NCI-H187 treated with DMSO at 0.1 percent for 48 hours (cell line): ENCODE data around the gene PODXL.

ENCODE experiments used
- DNase-seq: peaks from one replicate; lab custom pipeline; 2025; lab: John Stamatoyannopoulos, UW

Gene PODXL

DNA sequence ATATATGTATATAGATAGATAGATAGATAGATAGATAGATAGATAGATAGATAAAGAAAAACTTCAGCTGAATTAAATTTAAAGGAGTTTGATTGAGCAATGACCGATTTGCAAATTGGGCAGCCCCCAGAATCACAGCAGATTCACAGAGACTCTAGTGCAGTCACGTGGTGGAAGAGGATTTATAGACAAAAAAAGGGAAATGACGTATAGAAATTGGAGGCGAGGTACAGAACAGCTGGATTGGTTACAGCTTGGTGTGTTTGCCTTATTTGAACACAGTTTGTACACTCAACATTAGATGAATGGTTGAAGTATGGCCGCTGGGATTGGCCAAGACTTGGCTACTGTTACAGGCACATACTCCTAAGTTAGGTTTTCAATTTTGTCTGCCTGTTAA, 8.2 kb upstream of the PODXL start:
- DNase-seq = no peak

DNA sequence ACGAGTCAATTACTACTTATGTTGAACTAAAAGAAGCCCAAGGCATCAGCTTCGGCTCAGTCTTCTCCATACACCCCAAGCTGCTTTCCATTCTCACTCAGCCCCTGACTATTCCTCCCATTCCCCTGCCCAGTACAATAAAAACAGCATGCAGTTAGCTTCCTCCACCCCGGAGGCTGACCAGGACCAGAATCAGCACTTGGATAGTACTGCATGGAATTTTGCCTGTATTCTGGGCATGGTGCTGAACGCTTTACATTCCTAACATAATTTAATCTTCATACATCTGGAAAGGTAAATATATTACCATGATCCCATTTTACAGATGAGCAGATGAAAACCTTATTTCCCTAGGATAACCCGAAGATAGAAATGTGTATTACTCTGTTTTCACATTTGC, 7.5 kb upstream of the PODXL start:
- no peak for DNase-seq

DNA sequence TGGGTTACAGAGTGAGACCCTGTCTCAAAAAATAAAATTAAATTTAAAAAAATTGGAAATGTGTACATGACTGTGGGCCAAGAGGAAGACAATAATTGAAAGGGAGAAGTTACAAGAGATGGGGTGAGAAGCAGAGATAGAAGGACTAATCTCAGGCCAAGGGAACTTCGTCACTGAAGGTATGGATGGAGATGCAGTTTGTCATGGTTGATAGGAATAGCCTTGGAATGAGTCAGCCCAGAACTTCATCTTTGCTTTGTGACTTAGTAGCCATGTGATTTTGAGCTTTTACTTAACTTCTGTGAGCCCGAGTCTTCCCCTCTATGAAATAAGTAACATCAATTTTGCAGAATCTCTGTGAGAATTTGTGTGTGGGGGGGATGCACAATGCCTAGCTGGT, 6.5 kb upstream of the PODXL start:
- no peak for DNase-seq

DNA sequence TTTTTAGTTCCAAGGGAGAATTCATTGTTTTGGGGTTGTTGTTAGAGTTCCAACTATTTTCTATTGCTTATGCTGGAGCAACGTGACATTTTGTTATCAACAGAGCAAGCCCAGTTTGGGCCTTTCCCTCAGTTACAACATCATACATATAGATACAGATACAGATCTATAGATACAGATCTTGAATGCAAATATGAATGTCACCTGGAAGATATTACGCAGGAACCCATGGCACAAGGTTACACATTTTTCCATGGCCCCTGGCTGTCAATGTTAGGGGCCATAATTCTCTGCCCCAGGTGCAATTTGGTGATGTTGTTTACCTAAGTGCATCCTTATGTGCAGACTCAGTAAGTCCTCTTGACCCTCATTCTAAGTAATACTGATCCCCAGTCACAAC, 3.6 kb upstream of the PODXL start:
- DNase-seq = no peak

DNA sequence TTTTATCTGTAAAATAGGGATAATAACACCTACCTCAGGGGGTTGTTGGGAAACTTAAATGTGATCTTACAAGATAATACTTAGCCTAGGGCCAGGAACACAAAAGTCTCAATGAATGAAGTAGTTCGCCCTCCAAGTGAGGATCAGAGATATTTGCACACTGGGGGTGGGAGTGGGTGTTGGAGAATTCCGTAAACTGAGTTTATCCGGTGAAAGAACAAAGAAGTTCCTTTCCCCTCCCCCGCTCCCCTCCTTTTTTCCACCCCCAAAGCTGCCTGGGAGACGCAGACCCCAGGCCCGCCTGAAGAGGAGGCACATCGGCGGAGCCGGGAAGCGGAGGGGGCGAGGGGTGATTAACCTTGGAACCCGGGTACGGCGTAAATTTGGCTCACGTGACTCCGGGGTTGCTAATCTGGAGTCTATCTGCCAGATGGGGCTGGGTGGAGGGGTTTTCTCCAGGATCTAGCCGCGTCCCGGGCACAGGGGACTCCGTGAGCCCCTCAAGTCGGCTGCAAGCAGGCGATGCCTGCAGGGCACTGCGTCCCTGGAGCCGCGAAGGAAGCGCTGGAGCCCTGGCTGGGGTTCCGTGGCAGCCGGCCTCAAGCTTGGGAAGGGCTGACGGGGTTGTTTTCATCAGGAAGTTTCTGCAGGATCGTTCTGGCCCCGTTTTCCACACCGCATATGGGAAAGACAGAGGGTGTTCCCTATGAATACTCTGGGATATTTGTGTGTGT, 1.4 kb upstream of the PODXL start:
- DNase-seq = no peak

DNA sequence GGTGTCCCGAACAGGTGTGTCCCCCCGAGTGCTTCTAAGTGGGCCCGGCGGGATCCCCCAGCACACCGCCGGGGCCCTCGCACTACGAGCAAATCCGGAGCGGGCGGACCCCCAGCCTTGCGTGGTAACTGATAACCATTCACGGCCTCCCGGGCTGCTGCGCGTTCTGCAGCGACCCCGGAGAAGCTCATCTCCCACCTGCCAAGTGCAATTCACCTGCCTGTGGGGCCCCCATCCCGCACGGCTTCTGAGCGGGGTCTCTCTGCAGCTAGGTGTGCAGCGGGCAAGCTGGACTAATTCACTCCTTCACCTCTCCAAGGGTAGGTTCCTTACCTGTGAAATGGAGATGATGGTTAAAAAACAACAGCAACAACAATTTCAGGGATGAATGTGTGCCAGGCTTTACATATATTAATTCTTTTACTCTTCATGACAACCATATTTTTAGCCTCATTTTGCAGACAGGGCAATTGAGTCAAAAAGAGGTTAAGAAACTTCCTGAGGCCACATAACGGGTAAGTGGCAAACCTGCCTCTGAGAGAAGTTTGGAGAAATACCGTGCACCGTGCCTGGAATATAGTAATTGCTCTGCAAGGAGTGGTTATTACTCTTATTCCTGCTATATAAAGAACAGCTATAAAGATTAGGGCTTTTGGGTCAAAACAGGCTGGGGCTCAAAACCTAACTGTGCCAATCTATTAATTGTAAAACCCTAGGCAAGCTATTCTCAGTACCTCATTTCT, 652 bp upstream of the PODXL start:
- DNase-seq = no peak

DNA sequence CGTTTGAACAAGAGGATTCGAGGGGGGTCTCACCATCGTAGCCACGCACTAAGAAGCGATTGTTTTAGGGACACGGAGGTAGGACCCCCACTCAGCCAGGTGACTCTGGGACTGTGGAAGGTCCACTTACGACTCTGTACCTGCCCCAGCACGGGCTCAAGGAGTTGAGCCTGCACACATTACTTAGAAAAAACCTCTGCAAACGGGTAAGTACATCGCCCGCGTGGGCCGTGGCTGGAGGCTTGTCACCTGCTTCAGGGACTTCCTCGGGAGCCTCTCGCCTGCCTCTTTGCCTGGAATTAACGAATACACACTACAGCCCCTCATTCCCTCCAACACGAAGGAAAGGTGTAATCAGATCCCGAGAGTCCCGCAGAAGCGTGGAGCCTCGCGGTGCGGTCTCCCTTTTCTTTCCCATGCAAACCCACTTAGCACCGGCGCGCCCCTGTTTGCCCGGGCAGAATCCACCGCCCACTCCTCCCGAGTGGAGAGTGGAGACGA, 826 bp downstream of the PODXL start:
- DNase-seq = no peak

DNA sequence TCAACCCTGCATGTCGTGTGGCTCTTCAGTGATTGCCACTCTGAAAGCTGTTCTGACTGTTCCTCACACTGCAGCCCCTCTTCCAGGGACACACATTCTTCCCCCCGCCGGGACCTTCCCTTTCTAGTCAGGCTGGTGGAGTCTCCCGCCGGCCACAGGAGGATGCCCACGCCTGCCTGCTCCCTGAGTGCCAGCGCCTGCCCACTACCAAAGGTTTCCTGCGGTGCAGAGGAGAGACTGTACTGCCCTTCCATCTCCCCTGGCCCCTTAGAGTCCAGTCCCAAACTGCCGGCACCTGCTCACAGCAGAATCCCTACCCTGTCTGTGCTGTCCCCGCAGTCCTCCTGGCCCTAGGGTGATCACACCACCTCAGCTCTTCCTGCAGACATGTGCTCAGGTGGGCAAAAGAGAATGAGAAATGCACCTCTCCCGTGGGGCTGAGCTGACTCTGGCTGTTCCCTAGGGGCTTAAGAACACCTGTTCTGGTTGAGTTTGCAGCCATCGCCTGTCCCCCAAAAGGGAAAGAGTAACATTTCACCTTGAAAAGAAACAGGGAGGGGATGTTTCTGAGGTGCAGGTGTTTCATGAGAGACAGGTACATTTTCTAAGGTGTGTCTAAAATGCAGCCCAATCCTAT, 1.4 kb downstream of the PODXL start:
- DNase-seq = no peak

DNA sequence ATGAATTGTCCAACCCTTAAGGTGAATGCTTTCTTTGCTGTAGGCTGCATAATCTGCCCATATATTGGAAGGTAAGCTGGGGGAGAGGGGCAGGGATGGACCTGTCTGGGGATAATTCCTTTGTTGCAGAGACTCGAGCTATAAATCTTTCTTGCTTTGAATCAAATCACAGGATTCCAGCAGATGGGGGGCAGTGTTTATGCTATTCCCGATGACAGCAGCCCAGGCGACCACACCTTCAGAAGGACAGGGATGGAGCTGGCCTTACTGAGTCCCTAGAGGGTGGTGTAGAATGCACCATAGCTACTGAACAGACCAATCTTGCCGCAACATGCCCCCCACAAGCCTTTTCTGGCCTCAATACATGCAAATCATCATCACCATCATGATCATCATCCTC, 2.5 kb downstream of the PODXL start:
- DNase-seq = no peak

DNA sequence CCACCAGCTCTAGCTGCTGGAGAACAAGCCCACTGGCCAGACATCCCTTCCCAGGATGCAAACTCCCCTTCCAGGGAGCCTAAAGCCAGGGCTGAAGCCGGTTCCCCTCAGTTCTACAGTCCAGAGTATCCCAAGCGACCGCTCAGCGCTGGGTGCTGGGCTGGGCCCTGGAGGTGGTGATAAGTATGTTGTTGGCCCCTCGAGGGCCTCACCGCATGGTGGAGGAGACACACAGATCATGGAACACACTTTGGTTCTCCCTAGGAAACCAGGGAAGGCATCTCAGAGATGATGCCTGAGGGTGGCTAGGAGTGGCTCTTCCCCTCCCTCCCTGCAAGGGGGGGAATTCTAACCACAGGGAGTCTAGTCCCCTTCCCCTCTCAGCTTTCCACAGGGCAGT, 4.4 kb downstream of the PODXL start:
- DNase-seq = no peak

DNA sequence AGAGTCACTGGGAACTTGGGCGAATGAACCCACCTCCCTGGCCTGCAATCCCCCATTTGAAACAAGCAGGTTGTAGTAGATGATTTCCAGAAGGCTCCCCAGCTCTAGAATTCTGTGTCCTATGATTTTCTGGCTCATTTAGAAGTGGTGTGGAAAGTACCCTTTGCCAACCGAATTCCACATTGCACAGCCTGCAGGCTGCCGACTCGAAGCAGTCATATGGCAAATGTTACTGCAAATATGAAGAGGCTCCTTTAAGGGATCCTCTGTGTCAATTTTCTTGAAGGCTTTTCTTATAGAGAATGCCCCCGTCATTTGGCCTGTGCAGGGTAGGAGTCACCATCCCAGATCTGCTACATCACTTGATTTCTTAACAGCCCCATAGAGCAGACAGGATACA, 5.6 kb downstream of the PODXL start:
- no peak for DNase-seq

DNA sequence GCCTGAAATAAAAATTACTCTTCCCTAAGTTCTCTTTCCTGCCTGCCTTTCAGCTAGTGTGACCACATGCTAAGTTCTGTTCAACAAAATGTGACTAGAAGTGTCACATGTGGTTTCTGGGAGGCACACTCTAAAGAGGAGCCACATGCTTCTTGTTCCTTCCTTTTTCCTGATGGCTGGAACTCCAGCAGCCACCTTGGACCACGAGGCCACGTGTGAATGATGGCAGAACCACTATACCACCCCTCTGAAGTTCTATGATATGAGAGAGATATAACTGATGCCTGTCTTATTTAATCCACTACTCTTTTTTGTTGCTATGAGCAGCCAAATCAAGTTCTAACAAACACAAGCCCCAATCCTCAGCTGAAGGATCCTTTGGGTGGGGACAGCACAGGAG, 8.1 kb downstream of the PODXL start:
- no peak for DNase-seq

DNA sequence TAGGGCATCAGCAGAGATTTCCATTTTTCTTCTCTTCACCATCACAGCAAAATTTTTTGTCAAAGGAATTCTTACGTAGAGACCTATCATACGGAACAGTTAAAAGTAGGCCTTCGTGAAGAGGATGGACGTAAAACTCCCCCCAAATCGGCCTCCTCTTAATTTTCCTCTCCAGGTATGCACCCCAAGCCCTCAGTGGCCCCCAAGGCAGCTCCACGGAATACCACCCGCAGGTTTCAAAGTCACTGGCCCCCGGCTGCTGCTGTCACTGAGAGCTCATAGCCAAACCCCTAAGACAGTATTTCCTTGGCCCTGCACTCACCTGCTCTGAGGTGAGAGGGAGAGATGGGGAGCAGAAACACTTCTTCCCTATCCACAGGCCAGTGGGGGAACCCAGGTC, 8.8 kb downstream of the PODXL start:
- no peak for DNase-seq

DNA sequence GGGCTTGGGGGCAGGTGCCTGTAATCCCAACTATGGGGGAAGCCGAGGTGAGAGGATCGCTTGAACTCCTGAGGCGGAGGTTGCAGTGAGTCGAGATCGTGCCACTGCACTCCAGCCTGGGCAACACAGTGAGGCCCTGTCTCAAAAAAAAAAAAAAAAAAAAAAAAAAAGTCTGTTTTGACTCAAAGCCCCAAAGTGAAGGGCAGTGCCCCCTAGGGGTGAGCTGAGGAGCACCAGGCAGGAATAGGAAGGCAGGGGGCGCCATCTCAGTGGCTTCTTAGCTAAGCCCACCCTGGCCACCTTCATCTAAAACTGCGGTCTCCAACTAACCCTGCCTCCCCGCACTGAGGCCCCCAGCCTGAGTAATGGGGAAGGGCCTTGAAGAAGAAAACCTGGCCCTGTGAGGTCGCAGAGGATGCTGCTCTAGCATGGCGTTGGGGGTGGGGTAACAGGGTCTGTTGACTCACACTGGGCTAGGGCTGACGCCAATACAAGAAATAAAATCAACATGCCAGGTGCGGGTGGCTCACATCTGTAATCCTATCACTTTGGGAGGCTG, 9.8 kb downstream of the PODXL start:
- DNase-seq = no peak

DNA sequence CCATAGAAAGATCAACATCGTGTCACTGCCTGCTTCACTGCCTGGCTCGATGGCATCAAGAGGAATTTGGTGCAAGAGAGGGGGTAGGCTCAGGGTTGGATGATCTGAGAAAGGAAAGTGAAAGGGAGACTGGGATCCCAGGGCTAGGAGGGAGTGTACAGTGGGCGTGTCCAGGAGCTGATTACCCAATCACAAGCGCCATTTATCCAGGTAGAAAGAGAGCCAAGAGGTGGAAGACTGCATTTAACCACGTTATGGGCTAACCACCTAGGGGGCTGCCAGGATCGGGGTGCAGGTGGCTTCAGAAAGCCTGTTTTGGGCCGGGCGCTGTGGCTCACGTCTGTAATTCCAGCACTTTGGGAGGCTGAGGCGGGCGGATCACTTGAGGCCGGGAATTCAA, 10.3 kb downstream of the PODXL start:
- no peak for DNase-seq

DNA sequence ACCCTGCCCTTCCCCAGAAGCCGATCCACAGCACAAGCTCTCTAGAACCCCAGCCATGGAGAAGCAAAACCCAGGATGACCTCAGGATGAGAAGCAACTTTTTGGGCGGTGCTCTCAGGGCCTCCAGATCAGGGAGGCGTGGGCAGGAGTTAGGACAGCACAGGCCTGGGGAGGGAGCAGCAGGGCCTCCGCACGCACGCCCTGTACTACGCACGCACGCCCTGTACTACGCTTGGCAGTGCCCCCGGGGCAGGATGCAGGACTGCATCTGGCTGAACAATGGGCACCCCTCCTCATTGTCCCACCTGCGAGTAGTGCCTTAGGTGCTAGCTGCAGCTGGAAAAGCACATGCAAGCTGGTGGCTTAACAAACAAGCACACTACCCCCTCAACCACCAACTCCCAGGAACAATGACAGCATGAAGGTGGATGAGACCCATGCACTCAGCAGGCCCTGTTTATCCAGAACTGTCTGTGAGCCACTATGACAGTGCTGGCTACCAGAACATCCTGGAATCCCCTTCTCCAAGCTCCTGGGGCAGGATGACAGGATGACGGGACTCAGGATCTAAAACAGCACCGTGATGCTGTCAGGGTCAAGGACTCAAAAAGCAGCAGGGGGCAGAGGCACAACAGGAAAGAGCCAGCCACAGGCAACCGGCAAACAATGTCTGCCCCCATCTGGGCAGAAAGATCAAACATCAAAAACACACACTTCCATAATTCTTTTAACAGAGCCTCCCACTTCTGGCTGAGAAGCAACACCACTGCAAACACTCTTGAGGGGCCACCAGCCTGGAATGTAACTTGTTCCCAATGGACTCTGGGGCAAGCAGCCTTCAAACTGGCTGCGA, 11.8 kb downstream of the PODXL start:
- no peak for DNase-seq

DNA sequence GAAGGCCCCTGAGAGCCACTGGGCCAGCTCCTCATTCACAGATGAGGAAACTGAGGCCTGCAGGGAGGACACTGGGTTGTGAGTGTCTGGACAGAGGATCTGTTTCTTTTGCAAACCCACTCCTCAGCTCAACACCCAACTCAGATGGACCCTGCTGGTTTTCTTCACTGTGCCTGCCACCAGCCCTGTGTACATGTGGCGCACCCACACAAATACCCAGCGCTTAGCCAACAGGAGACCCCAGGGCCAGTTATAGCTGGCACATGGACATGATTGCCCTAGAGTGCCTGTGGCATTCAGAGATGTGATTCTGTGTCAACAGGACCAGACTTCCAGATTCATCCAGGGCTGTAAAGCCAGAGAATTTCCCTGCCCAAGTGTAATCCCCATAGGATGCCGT, 12.4 kb downstream of the PODXL start:
- no peak for DNase-seq

DNA sequence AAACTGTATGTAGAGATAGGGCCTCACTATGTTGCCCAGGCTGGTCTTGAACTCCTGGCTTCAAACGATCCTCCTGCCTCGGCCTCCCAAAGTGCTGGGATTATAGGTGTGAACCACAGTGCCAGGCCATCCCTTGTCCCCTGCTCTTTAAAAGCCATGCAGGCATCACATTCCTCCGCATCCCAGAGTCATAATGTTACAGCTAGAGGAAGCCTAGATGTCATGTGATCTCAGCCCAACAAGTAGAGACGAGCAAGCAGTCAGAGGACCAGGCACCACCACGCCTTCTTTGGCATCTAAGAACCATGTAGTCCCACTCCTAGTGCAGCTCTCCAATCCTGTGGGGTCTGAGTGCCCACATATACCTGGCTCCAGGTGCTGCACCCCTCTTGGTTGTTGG, 13.1 kb downstream of the PODXL start:
- DNase-seq = no peak

DNA sequence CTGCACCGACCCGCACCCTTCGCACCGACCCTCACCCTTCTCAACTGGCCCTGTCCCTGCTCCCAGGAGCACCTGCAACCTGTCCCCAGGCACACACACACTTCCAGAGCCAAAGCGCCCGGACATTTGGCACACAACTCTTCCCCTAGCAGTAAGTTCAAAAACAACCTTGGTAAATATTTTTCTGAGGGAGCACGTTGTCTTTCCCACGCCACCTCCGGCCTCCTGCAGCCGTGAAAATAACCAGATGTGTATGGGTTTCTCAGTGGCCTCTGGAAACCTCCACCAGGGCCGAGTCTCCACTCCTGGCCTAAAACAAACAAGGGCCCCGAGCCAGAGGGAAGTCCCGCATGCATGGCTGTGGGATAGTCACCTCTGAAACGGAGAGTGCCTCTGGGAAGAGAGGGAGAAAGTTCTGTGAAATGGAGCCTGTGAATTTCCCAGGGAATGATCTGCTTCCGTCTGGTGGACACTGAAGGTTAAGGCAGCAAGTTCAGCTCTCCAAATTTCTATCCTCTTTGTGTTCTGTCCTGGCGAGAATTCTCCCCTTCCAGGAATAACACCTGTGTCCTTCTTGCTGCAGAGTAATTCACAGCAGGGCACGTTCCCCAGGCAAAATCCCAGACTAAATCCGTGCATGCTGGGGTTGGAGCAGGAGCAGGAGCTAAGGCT, 15.8 kb downstream of the PODXL start:
- DNase-seq = no peak

DNA sequence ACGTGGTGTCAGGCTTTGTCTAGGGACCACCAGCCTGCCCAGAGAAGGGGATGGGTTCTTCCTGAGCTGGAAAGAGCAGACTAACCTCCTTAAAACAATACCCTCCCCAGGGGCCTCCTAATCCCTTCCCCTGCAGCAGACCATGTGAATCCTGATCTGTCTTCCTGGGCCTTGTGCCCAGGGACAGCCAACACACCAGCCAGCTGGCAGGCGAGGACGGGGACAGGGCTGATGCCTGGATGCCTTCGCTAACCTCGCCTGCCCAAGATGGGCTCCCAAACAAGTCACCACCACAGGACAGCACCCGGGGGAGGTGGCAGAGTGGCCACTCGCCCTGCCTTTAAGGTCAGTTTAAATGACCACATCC, 17.6 kb downstream of the PODXL start:
- no peak for DNase-seq

DNA sequence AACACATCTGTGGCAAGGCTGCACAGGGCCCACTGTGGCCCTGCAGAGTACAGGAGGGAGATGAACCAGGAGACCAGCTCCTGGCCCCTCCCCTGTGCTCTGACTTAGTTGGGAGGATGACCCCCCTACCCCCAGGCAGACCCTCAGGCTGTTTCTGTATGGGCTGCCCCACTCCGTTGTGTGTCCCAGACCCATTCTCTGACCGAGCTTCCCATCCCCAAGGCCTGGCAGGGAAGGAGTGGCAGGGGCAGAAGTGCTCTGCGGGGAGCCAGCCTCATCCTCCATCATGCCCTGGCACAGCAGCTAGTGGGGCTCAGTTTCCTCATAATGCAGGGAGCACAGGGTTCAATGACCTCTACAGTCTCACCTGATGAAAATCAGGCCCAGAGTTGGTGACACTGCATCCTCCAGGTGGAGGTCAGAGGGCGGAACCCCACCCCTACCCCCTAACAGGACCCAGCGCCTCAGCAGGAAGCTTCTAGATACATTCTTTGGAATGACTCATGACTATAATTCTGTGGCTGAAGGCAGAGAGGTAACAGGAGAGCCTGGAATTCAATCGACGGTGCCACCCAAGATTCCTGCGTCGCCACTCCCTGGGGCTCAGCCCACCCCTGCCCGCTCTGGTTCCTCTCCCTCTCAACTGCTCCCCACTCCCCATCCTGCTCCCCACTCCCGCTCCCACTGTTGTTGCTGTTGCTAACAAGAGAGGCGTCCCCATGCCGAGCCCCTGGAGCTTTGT, 18.2 kb downstream of the PODXL start:
- DNase-seq = no peak
